HCT116 (cell line): ENCODE data around the gene IGFBP7. TPM values are rescaled to one million over a fixed set of nuclear protein-coding genes. Genes with fewer than 3 reads are reported as not detected.
A peak's percentile ranks its signal among the peaks of the same experiment; 100 is the strongest.

ENCODE experiments used
- ATAC-seq: fragments of 200-7000 bp; cut with Tn5 transposase; 2 replicates; pipeline ENCODE4 v1.9.1; 2020; ENCODE audit warnings: mild to moderate bottlenecking, moderate library complexity
- BruUV-seq: library from RNA; stranded (reverse); fragments of 400-500 nt; replicated peaks from 2 replicates; lab custom pipeline; 2021; lab: Mats Ljungman, UMichigan
- CTCF ChIA-PET: fragments of 300-600 bp; sonication (Branson Sonifier 250); formaldehyde crosslinking; loops from one replicate; lab custom pipeline; 2021; ENCODE audit warnings: antibody characterized with exemption; lab: Charles Lee
- POLR2A ChIA-PET: fragments of 300-600, 350-600 bp; sonication (Branson Sonifier 250); formaldehyde crosslinking; loops from one replicate; lab custom pipeline; 2021; ENCODE audit warnings: antibody characterized with exemption; lab: Charles Lee
- RAD21 ChIA-PET, 2 experiments: fragments of 300-600 bp; sonication (Branson Sonifier 250); formaldehyde crosslinking; loops; one replicate each; lab custom pipeline; 2023; ENCODE audit warnings: low total read pairs in 2 of 2; ENCODE audit not compliant: uncharacterized antibody in 2 of 2, unreplicated experiment in 2 of 2, low non-redundant PET in 1 of 2; lab: Charles Lee
- DNase-seq: peaks from one replicate; pipeline ENCODE4 v3.0.0-alpha.2; 2010; ENCODE audit warnings: low read depth, low spot score
- H2AFZ ChIP-seq: fragments of 200-600 bp; shearing (Covaris generic), sonication (generic); 2 replicates; pipeline ENCODE4 v1.6.1; 2017; ENCODE audit warnings: low read depth, mixed run types, mixed read lengths, antibody characterized with exemption, low read length; ENCODE audit not compliant: poor library complexity, severe bottlenecking
- H3K27ac ChIP-seq: 2 replicates; pipeline ENCODE4 v1.5.1; 2012; ENCODE audit warnings: low read depth, low read length
- H3K27me3 ChIP-seq: fragments of 200-600 bp; sonication (generic); 2 replicates; pipeline ENCODE4 v1.6.1; 2016; ENCODE audit warnings: mixed run types, low read length, mixed read lengths; ENCODE audit not compliant: insufficient read depth
- H3K36me3 ChIP-seq, 2 experiments: fragments of 200-500 bp in 1 of 2; fragments of 200-600 bp in 1 of 2; sonication (Bioruptor generic) in 1 of 2; sonication (generic) in 1 of 2; 2 replicates each; pipeline versions ENCODE4 v1.5.1 to v1.6.1; 2014 to 2016; ENCODE audit warnings: low read length in 2 of 2, inconsistent platforms in 1 of 2, mixed read lengths in 1 of 2, mixed run types in 1 of 2; ENCODE audit not compliant: insufficient read depth in 2 of 2, control insufficient read depth in 1 of 2
- H3K4me1 ChIP-seq, 2 experiments: fragments of 200-600 bp in 1 of 2; sonication (generic) in 1 of 2; 2 replicates each; pipeline versions ENCODE4 v1.5.1 to v1.6.1; 2012 to 2017; ENCODE audit warnings: low read length in 2 of 2, inconsistent platforms in 1 of 2, mild to moderate bottlenecking in 1 of 2, mixed read lengths in 1 of 2, mixed run types in 1 of 2, moderate library complexity in 1 of 2; ENCODE audit not compliant: insufficient read depth in 2 of 2, control insufficient read depth in 1 of 2
- H3K4me2 ChIP-seq: fragments of 200-600 bp; sonication (generic); 2 replicates; pipeline ENCODE4 v1.6.1; 2017; ENCODE audit warnings: mixed run types, low read length, mixed read lengths
- H3K4me3 ChIP-seq, 2 experiments: fragments of 200-600 bp in 1 of 2; sonication (generic) in 1 of 2; replicated peaks in 1 of 2; 2 replicates each; pipeline ENCODE4 v1.5.1; 2011 to 2016; ENCODE audit warnings: low read length in 2 of 2, control low read depth in 1 of 2, low read depth in 1 of 2, mild to moderate bottlenecking in 1 of 2, mixed read lengths in 1 of 2, mixed run types in 1 of 2
- H3K79me2 ChIP-seq: fragments of 200-600 bp; sonication (generic); 2 replicates; pipeline ENCODE4 v1.6.1; 2017; ENCODE audit warnings: mild to moderate bottlenecking, mixed run types, low read length, moderate library complexity, mixed read lengths; ENCODE audit not compliant: insufficient read depth
- H3K9ac ChIP-seq: fragments of 200-600 bp; sonication (generic); 2 replicates; pipeline ENCODE4 v1.6.1; 2016; ENCODE audit warnings: low read length, mixed read lengths
- H3K9me2 ChIP-seq: fragments of 200-600 bp; sonication (generic), shearing (Covaris generic); 2 replicates; pipeline ENCODE4 v1.6.1; 2017; ENCODE audit warnings: mixed run types, mild to moderate bottlenecking, moderate library complexity; ENCODE audit not compliant: insufficient read depth
- H3K9me3 ChIP-seq, 2 experiments: fragments of 200-500 bp in 1 of 2; fragments of 200-600 bp in 1 of 2; sonication (Bioruptor generic) in 1 of 2; sonication (generic) in 1 of 2; 2 replicates each; pipeline ENCODE4 v1.6.1; 2014 to 2017; ENCODE audit warnings: low read length in 2 of 2, mixed read lengths in 2 of 2, inconsistent platforms in 1 of 2, low read depth in 1 of 2, mild to moderate bottlenecking in 1 of 2, mixed run types in 1 of 2, moderate library complexity in 1 of 2; ENCODE audit not compliant: control insufficient read depth in 1 of 2, insufficient read depth in 1 of 2
- H4K20me1 ChIP-seq: fragments of 200-600 bp; sonication (generic), shearing (Covaris generic); 2 replicates; pipeline ENCODE4 v1.6.1; 2017; ENCODE audit warnings: mixed run types, mild to moderate bottlenecking, moderate library complexity; ENCODE audit not compliant: insufficient read depth
- CBX3 ChIP-seq: IDR thresholded peaks from 2 replicates; pipeline ENCODE4 v1.6.1; 2012; ENCODE audit warnings: low read depth
- CEBPB ChIP-seq: IDR thresholded peaks from 2 replicates; pipeline ENCODE4 v1.6.1; 2012; ENCODE audit warnings: low read depth
- ELF1 ChIP-seq: IDR thresholded peaks from 2 replicates; pipeline ENCODE4 v1.6.1; 2012; ENCODE audit warnings: low read depth, borderline replicate concordance
- EZH2 ChIP-seq: fragments of 200-600 bp; sonication (generic); IDR thresholded peaks from 2 replicates; pipeline ENCODE4 v1.6.1; 2017; ENCODE audit warnings: antibody characterized with exemption, mixed run types
- EZH2phosphoT487 ChIP-seq: fragments of 200-600 bp; IDR thresholded peaks from 2 replicates; pipeline ENCODE4 v1.6.1; 2018; ENCODE audit warnings: antibody characterized with exemption, borderline replicate concordance
- JUND ChIP-seq: IDR thresholded peaks from 2 replicates; pipeline ENCODE4 v1.6.1; 2012
- POLR2AphosphoS5 ChIP-seq: IDR thresholded peaks from 2 replicates; pipeline ENCODE4 v1.6.1; 2011; ENCODE audit warnings: mild to moderate bottlenecking, low read depth, low read length, moderate library complexity
- SIN3A ChIP-seq: IDR thresholded peaks from 2 replicates; pipeline ENCODE4 v1.6.1; 2012; ENCODE audit warnings: low read depth
- SP1 ChIP-seq: IDR thresholded peaks from 2 replicates; pipeline ENCODE4 v1.6.1; 2012; ENCODE audit warnings: low read depth
- TCF7L2 ChIP-seq: IDR thresholded peaks from 2 replicates; pipeline ENCODE4 v1.7.0; 2011; ENCODE audit warnings: borderline replicate concordance, inconsistent platforms; ENCODE audit not compliant: insufficient read depth, insufficient read length; ENCODE audit errors: extremely low read depth
- YY1 ChIP-seq: IDR thresholded peaks from 2 replicates; pipeline ENCODE4 v1.6.1; 2011; ENCODE audit warnings: low read length, low read depth, moderate library complexity, mild to moderate bottlenecking; ENCODE audit not compliant: insufficient replicate concordance; ENCODE audit errors: extremely low read depth
- ZFX ChIP-seq: fragments of 450-650 bp; IDR thresholded peaks from 2 replicates; pipeline ENCODE4 v1.6.1; 2017
- ZNF274 ChIP-seq: fragments of 200-500 bp; sonication (Bioruptor generic); IDR thresholded peaks from 2 replicates; pipeline ENCODE4 v1.6.1; 2014; ENCODE audit warnings: mild to moderate bottlenecking, low read depth, low read length, inconsistent platforms
- intact Hi-C: fragments of 100-400 bp; cut with micrococcal nuclease; formaldehyde crosslinking; loops from 2 replicates; pipeline ENCODE4 v1.10.0; 2022
- total RNA-seq: library from RNA; stranded (reverse); gene quantifications from one replicate; pipeline ENCODE4 v1.2.1, GENCODE V29; 2021; ENCODE audit not compliant: unreplicated experiment
- TF ChIP-seq, protein P1 (sequence below): IDR thresholded peaks from 2 replicates; pipeline ENCODE4 v1.6.1; 2012
- TF ChIP-seq, protein P2 (sequence below): IDR thresholded peaks from 2 replicates; pipeline ENCODE4 v1.6.1; 2012

Gene IGFBP7
- total RNA-seq, 1 experiment from 2014 or later = 0.91 TPM

DNA sequence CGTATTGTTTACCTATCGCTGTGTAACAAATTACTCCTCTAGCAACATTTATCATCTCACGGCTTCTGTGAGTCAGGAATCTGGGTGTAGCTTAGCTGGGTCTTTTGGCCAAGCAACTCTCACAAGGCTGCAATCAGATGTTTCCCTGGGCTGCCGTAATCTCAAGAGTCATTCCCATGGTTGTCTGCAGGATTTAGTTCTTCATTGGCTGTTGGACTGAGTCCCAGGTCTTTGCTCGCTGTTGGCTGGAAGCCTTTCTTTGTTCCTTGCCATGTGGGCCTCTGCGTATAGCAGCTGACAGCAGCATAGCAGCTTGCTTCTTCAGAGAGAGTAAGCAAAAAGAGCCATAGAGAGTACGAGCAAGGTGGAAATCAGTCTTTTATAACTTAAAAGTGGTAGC, 114.7 kb downstream of the IGFBP7 start:
- ATAC-seq (no peak), DNase-seq (no peak)
- no peaks in the 10 kb centered on the region for H3K27me3 ChIP-seq
- ChIA-PET CTCF (no interaction called here), POLR2A (interaction anchor here (0.9 kb wide), 1 partner anchor 17 kb away, joined by 3 read pairs; the partner anchor contains the start of gene POLR2B), RAD21 (no interaction called here)
- no peak overlapping the region for H2AFZ ChIP-seq
- H4K20me1 ChIP-seq = no peaks in the 10 kb centered on the region; the same call in 1 of the 2 replicates
- BruUV-seq = no TSS peak
- TF ChIP-seq ELF1 (no peak), EZH2phosphoT487 (no peak), POLR2AphosphoS5 (no peak), ZFX (no peak), SP1 (no peak)
- peaks cover 36 to 44% of the 10 kb centered on the region in 2 experiments for H3K36me3 ChIP-seq
- H3K4me2 ChIP-seq = no peak overlapping the region
- intact Hi-C loops = no loop called here
- no peaks in the 10 kb centered on the region for H3K9me3 ChIP-seq
- H3K9me2 ChIP-seq = no peaks in the 10 kb centered on the region
- H3K4me3 ChIP-seq = no peak overlapping the region
- H3K9ac ChIP-seq = no peak overlapping the region
- no peak overlapping the region for H3K27ac ChIP-seq
- H3K4me1 ChIP-seq = no peaks in the 10 kb centered on the region
- H3K79me2 ChIP-seq = peaks cover 81% of the 10 kb centered on the region

DNA sequence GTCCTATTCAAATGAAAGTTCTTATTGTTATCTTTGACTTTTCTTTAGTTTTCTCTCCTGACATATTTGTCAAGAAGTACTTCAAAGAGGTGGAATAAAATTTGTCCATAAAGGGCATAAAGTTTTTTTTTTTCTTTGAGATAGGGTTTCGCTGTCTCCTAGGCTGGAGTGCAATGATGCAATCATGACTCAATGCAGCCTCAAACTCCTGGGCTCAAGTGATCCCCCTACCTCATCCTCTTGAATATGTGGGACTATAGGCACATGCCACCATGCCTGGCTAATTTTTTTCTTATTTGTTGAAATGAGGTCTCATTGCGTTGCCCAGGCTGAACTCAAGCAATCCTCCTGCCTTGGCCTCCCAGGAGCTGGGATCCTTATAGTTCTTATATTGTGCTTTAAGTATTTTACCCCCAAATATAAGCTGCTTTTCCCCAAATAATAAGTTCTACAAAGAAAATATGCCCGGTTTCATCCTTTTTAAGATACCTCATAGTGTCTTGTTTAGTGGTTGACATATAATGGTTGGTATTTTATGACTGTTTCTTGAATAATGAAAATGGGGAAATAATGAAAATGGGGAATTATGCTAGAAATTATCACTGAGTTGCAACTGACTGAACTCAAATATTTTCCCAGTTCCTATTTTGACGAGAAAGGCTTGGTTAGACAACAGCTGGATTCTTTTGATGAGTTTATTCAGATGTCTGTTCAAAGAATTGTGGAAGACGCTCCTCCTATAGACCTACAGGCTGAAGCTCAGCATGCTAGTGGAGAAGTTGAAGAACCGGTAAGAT, 119.9 kb downstream of the IGFBP7 start:
- ATAC-seq (no peak), DNase-seq (no peak)
- Histone ChIP-seq H3K4me1 (no peaks in the 10 kb centered on the region), H3K79me2 (peaks cover 96% of the 10 kb centered on the region), H3K9ac (no peak overlapping the region), H3K36me3 (peaks cover 19 to 49% of the 10 kb centered on the region in 2 experiments), H3K9me2 (no peaks in the 10 kb centered on the region), H3K27me3 (no peaks in the 10 kb centered on the region), H3K4me3 (no peak overlapping the region), H2AFZ (no peak overlapping the region), H4K20me1 (no peaks in the 10 kb centered on the region), H3K27ac (no peak overlapping the region), H3K9me3 (no peaks in the 10 kb centered on the region), H3K4me2 (no peak overlapping the region)
- no TSS peak for BruUV-seq
- ChIA-PET CTCF (no interaction called here), POLR2A (interaction anchor here (3.0 kb wide), 1 partner anchor 12 kb away, joined by 14 read pairs; the partner anchor contains the start of genes NOA1 and POLR2B), RAD21 (no interaction called here)
- TF ChIP-seq POLR2AphosphoS5 (no peak), ELF1 (no peak), EZH2 (no peak), ZFX (no peak), CBX3 (no peak), TCF7L2 (no peak), YY1 (no peak), SIN3A (no peak), CEBPB (peak; percentile 63; the same call in 1 of the 2 replicates), ZNF274 (no peak), JUND (no peak)
- TF ChIP-seq, protein P1, sequence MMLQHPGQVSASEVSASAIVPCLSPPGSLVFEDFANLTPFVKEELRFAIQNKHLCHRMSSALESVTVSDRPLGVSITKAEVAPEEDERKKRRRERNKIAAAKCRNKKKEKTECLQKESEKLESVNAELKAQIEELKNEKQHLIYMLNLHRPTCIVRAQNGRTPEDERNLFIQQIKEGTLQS = peak; percentile 39; the same call in 1 of the 2 replicates
- TF ChIP-seq, protein P2, sequence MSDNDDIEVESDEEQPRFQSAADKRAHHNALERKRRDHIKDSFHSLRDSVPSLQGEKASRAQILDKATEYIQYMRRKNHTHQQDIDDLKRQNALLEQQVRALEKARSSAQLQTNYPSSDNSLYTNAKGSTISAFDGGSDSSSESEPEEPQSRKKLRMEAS = no peak
- intact Hi-C loops = no loop called here
